H7 (cell line): ENCODE measurements around the gene CD86. TPM values are rescaled to one million over a fixed set of nuclear protein-coding genes. Genes with fewer than 3 reads are reported as not detected.
"Not testable (repeated sequence)": the region's sequence is repeated elsewhere in the genome, so short reads cannot be mapped to it uniquely, and the experiment has no call there.

ENCODE experiments used
- DNase-seq: peaks from one replicate; pipeline ENCODE4 v3.0.0; 2012
- H3K27me3 ChIP-seq: 2 replicates; pipeline ENCODE4 v1.6.0; 2011; ENCODE audit warnings: mild to moderate bottlenecking, low read length; ENCODE audit not compliant: control insufficient read depth, insufficient read depth
- H3K36me3 ChIP-seq: replicated peaks from 2 replicates; pipeline ENCODE4 v1.5.1; 2011; ENCODE audit warnings: low read length; ENCODE audit not compliant: control insufficient read depth, insufficient read depth
- H3K4me3 ChIP-seq: 2 replicates; pipeline ENCODE4 v1.5.1; 2011; ENCODE audit warnings: low read depth, mild to moderate bottlenecking, control low read depth, low read length, moderate library complexity; ENCODE audit not compliant: insufficient read depth
- total RNA-seq: library from RNA; depleted of rRNA; stranded (reverse); fragments of >200 nt; shearing (Covaris generic); gene quantifications from 2 replicates; pipeline ENCODE4 v1.2.3, GENCODE V29; 2014

CD86 gene
- total RNA-seq, 1 experiment from 2014 or later: 0.24 TPM

GRCh38 chr3:122030381-122031122 lies 24.6 kb upstream of the CD86 start:
- no peak overlapping the region for H3K4me3 ChIP-seq
- no peak for DNase-seq
- H3K36me3 ChIP-seq: no peaks in the 10 kb centered on the region
- no peaks in the 10 kb centered on the region for H3K27me3 ChIP-seq

GRCh38 chr3:122031123-122031468 lies 24.1 kb upstream of the CD86 start:
- H3K27me3 ChIP-seq: no peaks in the 10 kb centered on the region
- H3K36me3 ChIP-seq: no peaks in the 10 kb centered on the region
- DNase-seq: no peak
- no peak overlapping the region for H3K4me3 ChIP-seq

- Histone ChIP-seq H3K4me3 (no peak overlapping the region), H3K36me3 (no peaks in the 10 kb centered on the region), H3K27me3 (no peaks in the 10 kb centered on the region)
- DNase-seq: no peak
Observed at GRCh38 chr3:122032531-122032930, 22.6 kb upstream of the CD86 start.

GRCh38 chr3:122033023-122033422 lies 22.1 kb upstream of the CD86 start:
- H3K27me3 ChIP-seq: no peaks in the 10 kb centered on the region
- no peaks in the 10 kb centered on the region for H3K36me3 ChIP-seq
- H3K4me3 ChIP-seq: no peak overlapping the region
- DNase-seq: no peak

- not testable (repeated sequence) for DNase-seq, H3K27me3 ChIP-seq, H3K4me3 ChIP-seq, H3K36me3 ChIP-seq
Observed at GRCh38 chr3:122047296-122047695, 7.9 kb upstream of the CD86 start.

- not testable (repeated sequence) for H3K27me3 ChIP-seq, DNase-seq, H3K4me3 ChIP-seq, H3K36me3 ChIP-seq
Observed at GRCh38 chr3:122047773-122048172, 7.4 kb upstream of the CD86 start.

GRCh38 chr3:122052968-122053367 lies 2.2 kb upstream of the CD86 start:
- Histone ChIP-seq H3K36me3 (no peaks in the 10 kb centered on the region), H3K4me3 (no peak overlapping the region), H3K27me3 (no peaks in the 10 kb centered on the region)
- DNase-seq: no peak

- no peaks in the 10 kb centered on the region for H3K36me3 ChIP-seq
- no peak for DNase-seq
Observed at GRCh38 chr3:122057671-122058070, 2.5 kb downstream of the CD86 start.

GRCh38 chr3:122058294-122058693 lies 3.1 kb downstream of the CD86 start:
- DNase-seq: no peak
- Histone ChIP-seq H3K27me3 (no peaks in the 10 kb centered on the region), H3K36me3 (no peaks in the 10 kb centered on the region), H3K4me3 (no peak overlapping the region)

More at GRCh38 chr3:122057671-122058070, 2.5 kb downstream of the CD86 start:
- Histone ChIP-seq H3K27me3 (no peaks in the 10 kb centered on the region), H3K4me3 (no peak overlapping the region)

GRCh38 chr3:122060040-122060698 lies 5.0 kb downstream of the CD86 start:
- no peak for DNase-seq
- Histone ChIP-seq H3K4me3 (no peak overlapping the region), H3K27me3 (no peaks in the 10 kb centered on the region), H3K36me3 (no peaks in the 10 kb centered on the region)

- Histone ChIP-seq H3K36me3 (no peaks in the 10 kb centered on the region), H3K27me3 (no peaks in the 10 kb centered on the region), H3K4me3 (no peak overlapping the region)
- no peak for DNase-seq
Observed at GRCh38 chr3:122063908-122064307, 8.7 kb downstream of the CD86 start.

- no peaks in the 10 kb centered on the region for H3K36me3 ChIP-seq
- no peaks in the 10 kb centered on the region for H3K27me3 ChIP-seq
- no peak for DNase-seq
Observed at GRCh38 chr3:122064326-122064725, 9.2 kb downstream of the CD86 start.

GRCh38 chr3:122066331-122067213 lies 11.4 kb downstream of the CD86 start:
- Histone ChIP-seq H3K27me3 (no peaks in the 10 kb centered on the region), H3K4me3 (no peak overlapping the region), H3K36me3 (no peaks in the 10 kb centered on the region)
- no peak for DNase-seq

More at GRCh38 chr3:122064326-122064725, 9.2 kb downstream of the CD86 start:
- no peak overlapping the region for H3K4me3 ChIP-seq

- no peak for DNase-seq
- Histone ChIP-seq H3K4me3 (no peak overlapping the region), H3K36me3 (no peaks in the 10 kb centered on the region), H3K27me3 (no peaks in the 10 kb centered on the region)
Observed at GRCh38 chr3:122067214-122067550, 12.0 kb downstream of the CD86 start.
